Esophagus mucosa (tissue), 1 donor: Measurements from ENCODE around the gene AIFM3. TPM values are rescaled to one million over a fixed set of nuclear protein-coding genes. Genes with fewer than 3 reads are reported as not detected.

ENCODE experiments used
- ATAC-seq: fragments of 200-7000 bp; cut with Tn5 transposase; one replicate; pipeline ENCODE4 v1.9.1; 2020
- total RNA-seq: library from RNA; stranded (reverse); gene quantifications from one replicate; pipeline ENCODE4 v1.2.4, GENCODE V29; 2023
- donor health status: DM: yes; HTN: yes; CAD: no.

Gene AIFM3
- total RNA-seq, 1 donor from 2014 or later: 1.5 TPM

GRCh38 chr22:21009638-21010425 is 42.8 kb downstream of the AIFM3 start:
- ATAC-seq: peak; percentile 39

- no peak for ATAC-seq
Observed at GRCh38 chr22:21010426-21011113, 43.5 kb downstream of the AIFM3 start.

- ATAC-seq: no peak
Observed at GRCh38 chr22:21012446-21013407, 45.7 kb downstream of the AIFM3 start.

- ATAC-seq: peak; percentile 3
Observed at GRCh38 chr22:21013657-21014201, 46.7 kb downstream of the AIFM3 start.

GRCh38 chr22:21014202-21014725 is 47.2 kb downstream of the AIFM3 start:
- ATAC-seq: peak; percentile 71

GRCh38 chr22:21014726-21015465 is 47.8 kb downstream of the AIFM3 start, which contains the start of gene P2RX6:
Gene P2RX6 (plus strand): TSS chr22:21015165. CDS start chr22:21015175, 10 bp downstream.
- ATAC-seq: peak; percentile 5

GRCh38 chr22:21015466-21016006 is 48.5 kb downstream of the AIFM3 start:
- ATAC-seq: no peak

- ATAC-seq: no peak
Observed at GRCh38 chr22:21016644-21017420, 49.8 kb downstream of the AIFM3 start.

GRCh38 chr22:21018314-21018713 is 51.3 kb downstream of the AIFM3 start:
- ATAC-seq: no peak

GRCh38 chr22:21020802-21021429 is 53.9 kb downstream of the AIFM3 start:
- no peak for ATAC-seq

GRCh38 chr22:21022507-21022906 is 55.5 kb downstream of the AIFM3 start:
- no peak for ATAC-seq

GRCh38 chr22:21022955-21023614 is 56.0 kb downstream of the AIFM3 start:
- no peak for ATAC-seq

- ATAC-seq: peak; percentile 45
Observed at GRCh38 chr22:21025266-21025665, 58.2 kb downstream of the AIFM3 start.

GRCh38 chr22:21025763-21026755 is 59.0 kb downstream of the AIFM3 start:
- ATAC-seq: peak; percentile 89

GRCh38 chr22:21026783-21027692 is 60.0 kb downstream of the AIFM3 start:
- no peak for ATAC-seq
